NCI-H1436 (cell line): ENCODE data around the gene ZNF143.
"Not testable (repeated sequence)": the region's sequence is repeated elsewhere in the genome, so short reads cannot be mapped to it uniquely, and the experiment has no call there.

Experiments used
- DNase-seq: peaks from one replicate; lab custom pipeline; 2025; lab: John Stamatoyannopoulos, UW

ZNF143 gene

GRCh38 chr11:9460322-9461062 is at the start of gene ZNF143:
Gene ZNF143, plus strand, starts transcription at chr11:9461012. Its CDS starts 10,297 bp downstream, at chr11:9471309.
- peak; percentile 100 for DNase-seq

- no peak for DNase-seq
Observed at GRCh38 chr11:9428706-9429105, 32.1 kb upstream of the ZNF143 start.

- DNase-seq = no peak
Observed at GRCh38 chr11:9438611-9439010, 22.2 kb upstream of the ZNF143 start.

GRCh38 chr11:9446230-9446629 is 14.6 kb upstream of the ZNF143 start:
- DNase-seq = no peak

GRCh38 chr11:9448576-9449352 is 12.0 kb upstream of the ZNF143 start:
- DNase-seq = no peak

GRCh38 chr11:9452023-9452422 is 8.8 kb upstream of the ZNF143 start:
- not testable (repeated sequence) for DNase-seq

- DNase-seq = no peak
Observed at GRCh38 chr11:9455722-9456121, 5.1 kb upstream of the ZNF143 start.

- peak; percentile 7 for DNase-seq
Observed at GRCh38 chr11:9459667-9460321, 1.0 kb upstream of the ZNF143 start.

GRCh38 chr11:9461063-9461759 is 399 bp downstream of the ZNF143 start:
- peak; percentile 90 for DNase-seq

- DNase-seq = no peak
Observed at GRCh38 chr11:9461760-9462134, 935 bp downstream of the ZNF143 start.

- DNase-seq = no peak
Observed at GRCh38 chr11:9462172-9462799, 1.5 kb downstream of the ZNF143 start.

- DNase-seq = no peak
Observed at GRCh38 chr11:9462806-9463537, 2.2 kb downstream of the ZNF143 start.

- DNase-seq = no peak
Observed at GRCh38 chr11:9470765-9471164, 10.0 kb downstream of the ZNF143 start.

- DNase-seq = no peak
Observed at GRCh38 chr11:9473408-9473807, 12.6 kb downstream of the ZNF143 start.

- DNase-seq = no peak
Observed at GRCh38 chr11:9479899-9480298, 19.1 kb downstream of the ZNF143 start.

GRCh38 chr11:9489080-9489765 is 28.4 kb downstream of the ZNF143 start:
- DNase-seq = no peak

- DNase-seq = no peak
Observed at GRCh38 chr11:9490376-9490775, 29.6 kb downstream of the ZNF143 start.

GRCh38 chr11:9493492-9493891 is 32.7 kb downstream of the ZNF143 start:
- DNase-seq = no peak

GRCh38 chr11:9494316-9494715 is 33.5 kb downstream of the ZNF143 start:
- no peak for DNase-seq

- DNase-seq = no peak
Observed at GRCh38 chr11:9495803-9496514, 35.1 kb downstream of the ZNF143 start.
